Esophagus squamous epithelium (tissue), 4 donors: ENCODE results near the gene GABARAPL1.

Experiments
- POLR2A ChIP-seq, 4 donors: fragments of 450-650 bp; IDR thresholded peaks; one replicate each; pipeline ENCODE4 v1.6.1; 2017; ENCODE audit warnings: antibody characterized with exemption in 4 of 4, mild to moderate bottlenecking in 4 of 4, moderate library complexity in 3 of 4
- TF ChIP-seq, protein P1 (sequence below), 6 experiments: fragments of 450-650 bp in 4 of 6; fragments of 200-600 bp in 2 of 6; sonication (generic) in 2 of 6; IDR thresholded peaks; one replicate each; pipeline ENCODE4 v1.5.1; 2016 to 2019; ENCODE audit warnings: antibody characterized with exemption in 6 of 6, mild to moderate bottlenecking in 4 of 6, moderate library complexity in 4 of 6

DNA sequence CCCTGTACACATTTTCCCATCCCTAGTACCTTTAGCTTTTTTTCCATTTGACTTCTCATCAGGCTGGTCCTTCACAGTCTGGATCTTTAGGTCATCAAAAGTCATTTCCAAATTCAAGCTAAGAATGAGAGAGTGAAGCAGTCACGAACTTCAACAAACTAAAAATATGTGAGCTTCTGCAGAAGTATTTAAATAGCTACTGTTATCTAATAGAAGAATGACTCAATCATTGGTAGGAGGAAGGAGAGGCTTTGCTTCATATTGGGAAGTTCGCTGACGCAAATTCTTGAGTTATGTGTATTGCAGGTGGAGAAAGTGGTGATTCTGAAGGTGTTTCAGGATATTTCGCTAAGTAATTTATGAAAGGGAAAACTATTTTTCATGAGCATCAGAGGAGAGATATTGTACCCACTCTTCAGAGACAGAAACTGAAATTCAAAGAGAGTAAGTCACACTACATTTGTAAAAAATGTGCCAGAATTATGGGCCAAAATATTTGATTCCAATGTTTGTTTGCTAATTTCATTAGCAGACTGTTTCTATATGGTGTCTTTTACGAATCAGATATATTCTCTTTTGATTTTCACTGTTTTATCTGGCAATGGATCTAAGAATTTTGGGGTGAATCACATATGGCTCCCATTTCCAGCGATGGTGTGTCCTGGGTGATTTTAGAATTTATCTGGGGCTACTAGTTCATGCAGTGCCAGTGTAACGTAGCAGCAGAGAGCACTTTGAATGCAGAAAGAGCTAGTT, 40.5 kb upstream of the GABARAPL1 start, which contains the start of gene OLR1:
- TF ChIP-seq, protein P1, sequence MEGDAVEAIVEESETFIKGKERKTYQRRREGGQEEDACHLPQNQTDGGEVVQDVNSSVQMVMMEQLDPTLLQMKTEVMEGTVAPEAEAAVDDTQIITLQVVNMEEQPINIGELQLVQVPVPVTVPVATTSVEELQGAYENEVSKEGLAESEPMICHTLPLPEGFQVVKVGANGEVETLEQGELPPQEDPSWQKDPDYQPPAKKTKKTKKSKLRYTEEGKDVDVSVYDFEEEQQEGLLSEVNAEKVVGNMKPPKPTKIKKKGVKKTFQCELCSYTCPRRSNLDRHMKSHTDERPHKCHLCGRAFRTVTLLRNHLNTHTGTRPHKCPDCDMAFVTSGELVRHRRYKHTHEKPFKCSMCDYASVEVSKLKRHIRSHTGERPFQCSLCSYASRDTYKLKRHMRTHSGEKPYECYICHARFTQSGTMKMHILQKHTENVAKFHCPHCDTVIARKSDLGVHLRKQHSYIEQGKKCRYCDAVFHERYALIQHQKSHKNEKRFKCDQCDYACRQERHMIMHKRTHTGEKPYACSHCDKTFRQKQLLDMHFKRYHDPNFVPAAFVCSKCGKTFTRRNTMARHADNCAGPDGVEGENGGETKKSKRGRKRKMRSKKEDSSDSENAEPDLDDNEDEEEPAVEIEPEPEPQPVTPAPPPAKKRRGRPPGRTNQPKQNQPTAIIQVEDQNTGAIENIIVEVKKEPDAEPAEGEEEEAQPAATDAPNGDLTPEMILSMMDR (IDR thresholded peaks at IDR 0.05): no peak
- TF ChIP-seq POLR2A (IDR thresholded peaks at IDR 0.05): no peak
